Trophoblast cell (in vitro differentiated cells and primary cell): ENCODE results near the gene C17orf114.

Experiments
- DNase-seq, 2 donors: peaks; one replicate each; pipeline ENCODE4 v3.0.0-alpha.2; 2016
- H2AFZ ChIP-seq: 2 replicates; pipeline ENCODE4 v1.6.1; 2013; ENCODE audit warnings: low read length, moderate library complexity, mild to moderate bottlenecking; ENCODE audit not compliant: insufficient read depth, poor library complexity
- H2AK5ac ChIP-seq: 2 replicates; pipeline ENCODE4 v1.6.1; 2013; ENCODE audit warnings: mild to moderate bottlenecking, low read length
- H2BK120ac ChIP-seq: 2 replicates; pipeline ENCODE4 v1.6.1; 2013; ENCODE audit warnings: low read length, mild to moderate bottlenecking, moderate library complexity; ENCODE audit not compliant: insufficient read depth, poor library complexity
- H2BK12ac ChIP-seq: 2 replicates; pipeline ENCODE4 v1.6.1; 2013; ENCODE audit warnings: mild to moderate bottlenecking, low read length, moderate library complexity
- H2BK5ac ChIP-seq: 2 replicates; pipeline ENCODE4 v1.6.1; 2013; ENCODE audit warnings: low read length, low read depth, moderate library complexity, mild to moderate bottlenecking; ENCODE audit not compliant: poor library complexity
- H3K14ac ChIP-seq: 2 replicates; pipeline ENCODE4 v1.6.1; 2013; ENCODE audit warnings: mild to moderate bottlenecking, low read length
- H3K18ac ChIP-seq: 2 replicates; pipeline ENCODE4 v1.6.1; 2013; ENCODE audit warnings: mild to moderate bottlenecking, low read length
- H3K23ac ChIP-seq: 2 replicates; pipeline ENCODE4 v1.6.1; 2013; ENCODE audit warnings: low read length
- H3K27ac ChIP-seq: 2 replicates; pipeline ENCODE4 v1.5.1; 2013; ENCODE audit warnings: low read depth, mild to moderate bottlenecking, inconsistent platforms, low read length, moderate library complexity
- H3K27me3 ChIP-seq: 2 replicates; pipeline ENCODE4 v1.6.1; 2013; ENCODE audit warnings: inconsistent platforms, mild to moderate bottlenecking, low read length, moderate library complexity; ENCODE audit not compliant: insufficient read depth
- H3K36me3 ChIP-seq, 2 experiments: 1 replicate in 1 of 2; 2 replicates in 1 of 2; pipeline ENCODE4 v1.6.1; 2013; ENCODE audit warnings: low read length in 2 of 2, mild to moderate bottlenecking in 2 of 2, moderate library complexity in 1 of 2; ENCODE audit not compliant: insufficient read depth in 2 of 2, control insufficient read depth in 1 of 2
- H3K4ac ChIP-seq: 2 replicates; pipeline ENCODE4 v1.6.1; 2013; ENCODE audit warnings: low read depth, mild to moderate bottlenecking, low read length, moderate library complexity
- H3K4me1 ChIP-seq, 2 experiments: 1 replicate in 1 of 2; 2 replicates in 1 of 2; pipeline ENCODE4 v1.6.1; 2013; ENCODE audit warnings: low read length in 2 of 2, mild to moderate bottlenecking in 2 of 2, moderate library complexity in 1 of 2; ENCODE audit not compliant: insufficient read depth in 2 of 2, control insufficient read depth in 1 of 2
- H3K4me2 ChIP-seq: 2 replicates; pipeline ENCODE4 v1.6.1; 2013; ENCODE audit warnings: inconsistent platforms, mild to moderate bottlenecking, low read length, moderate library complexity
- H3K4me3 ChIP-seq: 2 replicates; pipeline ENCODE4 v1.5.1; 2013; ENCODE audit warnings: mild to moderate bottlenecking, low read depth, low read length, inconsistent platforms
- H3K79me1 ChIP-seq: one replicate; pipeline ENCODE4 v1.6.1; 2013; ENCODE audit warnings: low read length
- H3K79me2 ChIP-seq: 2 replicates; pipeline ENCODE4 v1.6.1; 2013; ENCODE audit warnings: low read length, mild to moderate bottlenecking; ENCODE audit not compliant: control insufficient read depth, insufficient read depth, poor library complexity
- H3K9ac ChIP-seq: 2 replicates; pipeline ENCODE4 v1.6.1; 2013; ENCODE audit warnings: mild to moderate bottlenecking, low read length
- H3K9me3 ChIP-seq: 2 replicates; pipeline ENCODE4 v1.6.1; 2013; ENCODE audit warnings: low read depth, mild to moderate bottlenecking, control low read depth, inconsistent platforms, low read length; ENCODE audit not compliant: insufficient read depth
- H4K12ac ChIP-seq: 2 replicates; pipeline ENCODE4 v1.6.1; 2013; ENCODE audit warnings: low read depth, mild to moderate bottlenecking, low read length, moderate library complexity
- H4K8ac ChIP-seq: 2 replicates; pipeline ENCODE4 v1.6.1; 2013; ENCODE audit warnings: low read depth, mild to moderate bottlenecking, low read length, moderate library complexity
- H4K91ac ChIP-seq: one replicate; pipeline ENCODE4 v1.6.1; 2013; ENCODE audit warnings: low read depth, mild to moderate bottlenecking, low read length, moderate library complexity
- WGBS: extraction: QIAGEN DNeasy Blood & Tissue Kit; methylation state at CpG from one replicate; pipeline ENCODE4 v1.1.7; 2013; ENCODE audit warnings: missing lambda C conversion rate; ENCODE audit not compliant: insufficient read length, insufficient coverage; ENCODE audit errors: extremely low coverage; 5-methylcytosine and 5-hydroxymethylcytosine counted together

C17orf114 gene

DNA sequence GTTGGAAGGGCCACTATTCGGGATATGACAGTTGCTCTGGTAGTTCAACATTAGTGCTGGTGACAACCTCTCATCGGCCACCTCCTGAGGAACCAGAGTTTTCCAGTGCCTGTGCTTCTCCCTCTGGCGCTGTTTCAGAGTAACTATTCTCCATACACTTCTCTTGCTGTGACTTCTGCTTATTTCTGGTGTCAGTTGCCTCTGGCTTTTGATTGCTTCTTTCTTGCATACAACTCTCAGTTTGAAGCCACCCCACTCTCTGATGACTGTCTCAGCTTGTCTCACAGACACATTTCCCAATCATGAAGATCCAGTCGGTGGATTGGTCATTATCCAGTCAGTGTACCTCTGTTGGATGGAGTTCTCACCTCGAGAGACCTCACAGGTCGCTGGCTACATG lies 33.8 kb downstream of the C17orf114 start:
- Histone ChIP-seq H3K4me3 (no peak overlapping the region), H3K36me3 (no peaks in the 10 kb centered on the region), H3K27ac (no peak overlapping the region), H3K79me2 (no peaks in the 10 kb centered on the region), H2BK12ac (no peak overlapping the region), H2AK5ac (no peak overlapping the region), H3K79me1 (no peaks in the 10 kb centered on the region), H2BK120ac (no peak overlapping the region), H2AFZ (no peak overlapping the region), H4K12ac (no peak overlapping the region), H3K9me3 (peaks cover 2% of the 10 kb centered on the region), H3K23ac (no peak overlapping the region), H2BK5ac (no peak overlapping the region), H3K14ac (no peak overlapping the region), H3K9ac (no peak overlapping the region), H4K91ac (no peak overlapping the region), H3K18ac (no peak overlapping the region), H4K8ac (no peak overlapping the region), H3K4ac (no peak overlapping the region), H3K27me3 (no peaks in the 10 kb centered on the region), H3K4me1 (no peaks in the 10 kb centered on the region), H3K4me2 (no peak overlapping the region)
- no CpG with 5 or more reads among the region's 6 CpGs for WGBS
- DNase-seq, result peak in 1 of 2 donors; percentile 12

DNA sequence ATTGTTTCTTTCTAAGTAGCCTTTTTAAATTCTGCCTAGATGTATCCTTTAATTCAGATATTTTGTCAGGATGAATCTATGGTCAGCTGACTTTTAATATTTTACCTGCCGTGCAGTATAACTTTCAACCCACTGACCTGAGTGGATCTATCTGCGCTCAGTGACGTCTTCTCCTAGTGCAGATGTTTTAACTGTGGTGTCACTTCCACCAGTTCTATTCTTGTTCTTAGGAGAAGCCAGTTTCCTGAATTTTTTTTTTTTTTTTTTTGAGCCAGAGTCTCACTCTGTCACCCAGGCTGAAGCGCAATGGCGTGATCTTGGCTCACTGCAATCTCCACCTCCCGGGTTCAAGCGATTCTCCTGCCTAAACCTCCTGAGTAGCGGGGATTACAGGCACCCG lies 35.4 kb downstream of the C17orf114 start:
- Histone ChIP-seq H4K8ac (no peak overlapping the region), H2BK120ac (no peak overlapping the region), H3K9me3 (no peaks in the 10 kb centered on the region), H3K18ac (no peak overlapping the region), H3K4me1 (no peaks in the 10 kb centered on the region), H3K79me2 (no peaks in the 10 kb centered on the region), H3K4me3 (no peak overlapping the region), H3K4ac (no peak overlapping the region), H2BK5ac (no peak overlapping the region), H2BK12ac (no peak overlapping the region), H3K27ac (no peak overlapping the region), H3K9ac (no peak overlapping the region), H3K23ac (no peak overlapping the region), H3K36me3 (no peaks in the 10 kb centered on the region), H3K4me2 (no peak overlapping the region), H3K79me1 (no peaks in the 10 kb centered on the region), H2AK5ac (no peak overlapping the region), H4K91ac (no peak overlapping the region), H3K14ac (no peak overlapping the region), H4K12ac (no peak overlapping the region), H3K27me3 (no peaks in the 10 kb centered on the region), H2AFZ (no peak overlapping the region)
- no CpG with 5 or more reads among the region's 9 CpGs for WGBS
- no peak for DNase-seq

DNA sequence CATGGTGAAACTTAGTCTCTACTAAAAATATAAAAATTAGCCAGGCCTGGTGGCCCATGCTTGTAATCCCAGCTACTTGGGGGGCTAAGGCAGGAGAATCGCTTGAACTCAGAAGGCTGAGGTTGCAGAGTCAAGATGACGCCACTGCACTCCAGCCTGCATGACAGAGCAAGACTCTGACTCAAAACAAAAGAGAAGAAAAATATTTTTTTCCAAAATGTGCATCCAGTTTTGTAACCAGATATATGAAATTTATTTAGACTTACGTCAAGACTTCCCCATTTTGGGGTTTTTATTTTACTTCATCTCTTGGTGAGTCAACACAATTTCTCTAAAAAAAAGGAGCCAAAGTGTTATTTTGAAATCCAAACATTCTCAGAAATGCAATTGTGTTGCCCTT lies 35.9 kb downstream of the C17orf114 start:
- no peak overlapping the region for H4K91ac ChIP-seq
- no peaks in the 10 kb centered on the region for H3K4me1 ChIP-seq
- H3K9me3 ChIP-seq, result no peaks in the 10 kb centered on the region
- no CpG with 5 or more reads among the region's 3 CpGs for WGBS
- H2AK5ac ChIP-seq, result no peak overlapping the region
- no peak overlapping the region for H3K23ac ChIP-seq
- H4K12ac ChIP-seq, result no peak overlapping the region
- H3K4ac ChIP-seq, result no peak overlapping the region
- H3K36me3 ChIP-seq, result no peaks in the 10 kb centered on the region
- H3K9ac ChIP-seq, result no peak overlapping the region
- no peak overlapping the region for H3K14ac ChIP-seq
- H3K79me1 ChIP-seq, result no peaks in the 10 kb centered on the region
- no peak overlapping the region for H2BK5ac ChIP-seq
- no peak overlapping the region for H2BK120ac ChIP-seq
- H3K79me2 ChIP-seq, result no peaks in the 10 kb centered on the region
- no peak overlapping the region for H4K8ac ChIP-seq
- no peak overlapping the region for H3K18ac ChIP-seq
- no peak overlapping the region for H3K4me3 ChIP-seq
- H2BK12ac ChIP-seq, result no peak overlapping the region
- H3K4me2 ChIP-seq, result no peak overlapping the region
- H3K27me3 ChIP-seq, result no peaks in the 10 kb centered on the region
- peak in 1 of 2 donors; percentile 50 for DNase-seq
- no peak overlapping the region for H2AFZ ChIP-seq
- H3K27ac ChIP-seq, result no peak overlapping the region

DNA sequence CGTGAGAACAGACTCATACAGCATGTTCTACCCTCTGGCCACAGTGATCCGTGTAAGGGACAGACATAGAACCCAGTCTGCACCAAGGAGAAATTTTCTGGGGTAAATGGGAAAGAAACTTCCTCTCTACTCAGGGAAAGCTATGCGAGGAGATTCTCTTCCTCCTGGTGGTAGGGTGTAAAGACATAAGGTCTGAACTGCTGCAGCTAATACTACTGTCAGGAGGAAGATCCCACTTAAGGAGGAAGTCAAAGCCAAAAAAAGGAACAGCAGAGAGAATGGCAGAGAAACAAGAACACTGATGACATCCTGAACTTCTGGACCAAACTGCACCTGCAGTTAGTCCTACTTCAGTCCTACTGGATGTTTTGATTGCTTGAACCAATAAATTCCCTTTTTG lies 37.5 kb downstream of the C17orf114 start:
- Histone ChIP-seq H4K12ac (no peak overlapping the region), H3K14ac (no peak overlapping the region), H3K9ac (no peak overlapping the region), H3K27ac (no peak overlapping the region), H3K79me1 (no peaks in the 10 kb centered on the region), H4K91ac (no peak overlapping the region), H3K18ac (no peak overlapping the region), H3K36me3 (no peaks in the 10 kb centered on the region), H2AFZ (no peak overlapping the region), H2BK5ac (no peak overlapping the region), H3K4me1 (no peaks in the 10 kb centered on the region), H2BK12ac (no peak overlapping the region), H4K8ac (no peak overlapping the region), H3K27me3 (no peaks in the 10 kb centered on the region), H3K9me3 (no peaks in the 10 kb centered on the region), H3K4ac (no peak overlapping the region), H2BK120ac (no peak overlapping the region), H3K79me2 (no peaks in the 10 kb centered on the region), H3K4me3 (no peak overlapping the region), H3K23ac (no peak overlapping the region), H2AK5ac (no peak overlapping the region), H3K4me2 (no peak overlapping the region)
- WGBS, result no CpG with 5 or more reads among the region's 3 CpGs
- DNase-seq, result no peak
